K562 (cell line): ENCODE data around the gene RASIP1. TPM values are rescaled to one million over a fixed set of nuclear protein-coding genes. Genes with fewer than 3 reads are reported as not detected.

ENCODE experiments used
- ADNP ChIP-seq: fragments of 200-800 bp; sonication (Bioruptor generic); IDR thresholded peaks from 2 replicates; pipeline ENCODE4 v1.6.1; 2016; ENCODE audit warnings: missing genetic modification characterization, missing compliant biosample characterization
- BRF1 ChIP-seq: IDR thresholded peaks from 3 replicates; pipeline ENCODE4 v1.6.1; 2011; ENCODE audit warnings: borderline replicate concordance, mild to moderate bottlenecking; ENCODE audit not compliant: insufficient read length; ENCODE audit errors: extremely low read depth
- CCNT2 ChIP-seq: IDR thresholded peaks from 2 replicates; pipeline ENCODE4 v1.6.1; 2011; ENCODE audit warnings: borderline replicate concordance, low read depth, mild to moderate bottlenecking, moderate library complexity, mixed read lengths, low read length; ENCODE audit not compliant: insufficient read length; ENCODE audit errors: extremely low read depth
- CEBPB ChIP-seq: fragments of 450-650 bp; IDR thresholded peaks from 2 replicates; pipeline ENCODE4 v1.6.1; 2016; ENCODE audit warnings: missing genetic modification characterization, missing compliant biosample characterization
- CHD1 ChIP-seq: fragments of 200-600 bp; sonication (generic); IDR thresholded peaks from one replicate; pipeline ENCODE4 v1.6.1; 2012; ENCODE audit warnings: mild to moderate bottlenecking, moderate library complexity, low read length, inconsistent platforms
- E4F1 ChIP-seq: fragments of 250-450 bp; sonication (Bioruptor Pico); IDR thresholded peaks from 2 replicates; pipeline ENCODE4 v1.5.0; 2021; ENCODE audit warnings: mild to moderate bottlenecking, borderline replicate concordance
- HOXB6 ChIP-seq: fragments of 250-450 bp; sonication (Bioruptor Pico); IDR thresholded peaks from 2 replicates; pipeline ENCODE4 v1.5.1; 2022; ENCODE audit warnings: mild to moderate bottlenecking, borderline replicate concordance
- KAT2B ChIP-seq: IDR thresholded peaks from one replicate; pipeline ENCODE4 v1.6.1; 2012; ENCODE audit warnings: low read depth, mild to moderate bottlenecking, control low read depth, inconsistent platforms, low read length, moderate library complexity
- KLF13 ChIP-seq: fragments of 450-650 bp; IDR thresholded peaks from 2 replicates; pipeline ENCODE4 v1.6.1; 2016; ENCODE audit warnings: missing genetic modification characterization, low read depth, mild to moderate bottlenecking, missing compliant biosample characterization, moderate library complexity, borderline replicate concordance
- MAX ChIP-seq: sonication (generic); formaldehyde crosslinking; IDR thresholded peaks from 2 replicates; pipeline ENCODE4 v1.9.0; 2022; ENCODE audit warnings: mild to moderate bottlenecking, missing genetic modification reagents
- MTA3 ChIP-seq: fragments of 450-650 bp; formaldehyde crosslinking; IDR thresholded peaks from 2 replicates; pipeline ENCODE4 v1.6.1; 2017; ENCODE audit warnings: mild to moderate bottlenecking, borderline replicate concordance
- MTF1 ChIP-seq: fragments of 250-450 bp; sonication (Bioruptor Pico); IDR thresholded peaks from 2 replicates; pipeline ENCODE4 v1.9.0; 2021; ENCODE audit warnings: moderate library complexity, mild to moderate bottlenecking, inconsistent platforms, borderline replicate concordance
- NFXL1 ChIP-seq: fragments of 450-650 bp; formaldehyde crosslinking; IDR thresholded peaks from 2 replicates; pipeline ENCODE4 v1.4.0; 2021; ENCODE audit warnings: mild to moderate bottlenecking
- NR2C1 ChIP-seq, 2 experiments: fragments of 450-650 bp; IDR thresholded peaks; 2 replicates each; pipeline ENCODE4 v1.6.1; 2017; ENCODE audit warnings: mild to moderate bottlenecking in 2 of 2, antibody characterized with exemption in 1 of 2, inconsistent platforms in 1 of 2, missing compliant biosample characterization in 1 of 2, missing genetic modification characterization in 1 of 2
- OTX1 ChIP-seq: fragments of 450-650 bp; formaldehyde crosslinking; IDR thresholded peaks from 2 replicates; pipeline ENCODE4 v1.4.0; 2022; ENCODE audit warnings: mild to moderate bottlenecking
- RBM34 ChIP-seq: fragments of 200-400 bp; formaldehyde crosslinking; IDR thresholded peaks from 2 replicates; pipeline ENCODE4 v1.6.1; 2018; ENCODE audit warnings: low read length, borderline replicate concordance; ENCODE audit not compliant: insufficient read depth
- SIN3B ChIP-seq: fragments of 450-650 bp; IDR thresholded peaks from 2 replicates; pipeline ENCODE4 v1.6.1; 2017; ENCODE audit warnings: low read depth, mild to moderate bottlenecking, moderate library complexity
- SRSF1 ChIP-seq: fragments of 200-400 bp; formaldehyde crosslinking; IDR thresholded peaks from 2 replicates; pipeline ENCODE4 v1.6.1; 2017; ENCODE audit warnings: mild to moderate bottlenecking, low read depth, low read length, moderate library complexity
- U2AF1 ChIP-seq: fragments of 200-400 bp; formaldehyde crosslinking; optimal IDR thresholded peaks from 2 replicates; pipeline ENCODE3; 2017; ENCODE audit warnings: mild to moderate bottlenecking, low read depth, low read length, moderate library complexity
- XRCC4 ChIP-seq: IDR thresholded peaks from one replicate; pipeline ENCODE4 v1.6.1; 2011; ENCODE audit not compliant: insufficient read depth, insufficient read length; ENCODE audit errors: extremely low read depth
- ZNF146 ChIP-seq: IDR thresholded peaks from one replicate; pipeline ENCODE4 v1.6.1; 2018; ENCODE audit warnings: missing compliant biosample characterization; ENCODE audit not compliant: unreplicated experiment
- ZNF324 ChIP-seq: fragments of 250-450 bp; sonication (Bioruptor Pico); IDR thresholded peaks from 2 replicates; pipeline ENCODE4 v1.4.0; 2020; ENCODE audit warnings: mild to moderate bottlenecking
- ZNF551 ChIP-seq: fragments of 250-450 bp; sonication (Bioruptor Pico); IDR thresholded peaks from 2 replicates; pipeline ENCODE4 v1.5.0; 2021; ENCODE audit warnings: mild to moderate bottlenecking, moderate library complexity
- ZNF785 ChIP-seq: fragments of 250-450 bp; sonication (Bioruptor Pico); IDR thresholded peaks from 2 replicates; pipeline ENCODE4 v1.4.0; 2020; ENCODE audit warnings: mild to moderate bottlenecking
- polyA plus RNA-seq, 8 experiments: library from polyadenylated mRNA; depleted of rRNA in 4 of 8; stranded (reverse) in 5 of 8; unstranded in 3 of 8; fragments of >200 nt; fragmentation: Nextera tagmentation in 2 of 8; fragmentation: Illumina TruSeq in 1 of 8; extraction: Ambion mirVana in 2 of 8; extraction: Trizol in 1 of 8; gene quantifications; 2 replicates each; pipeline versions ENCODE4 v1.2.1 to v1.2.3, GENCODE V29; 2011 to 2014; ENCODE audit warnings: inconsistent platforms in 1 of 8, missing spikeins in 1 of 8
- total RNA-seq, 7 experiments: library from RNA; depleted of rRNA in 6 of 7; stranded (reverse); fragments of >200 nt in 6 of 7; fragmentation: Illumina TruSeq in 2 of 7; extraction: Trizol in 2 of 7; gene quantifications; 2 replicates each; pipeline versions ENCODE4 v1.2.1 to v1.2.3, GENCODE V29; 2011 to 2021; ENCODE audit warnings: low replicate concordance in 1 of 7

The RASIP1 gene
- total and polyA plus RNA-seq, 9 of the 15 experiments (the other 6 are each of a cell fraction or from before 2014, with no cell fraction given) = 0.20 to 4.7 (median 1.5) TPM

GRCh38 chr19:48724796-48725753 lies 15.3 kb downstream of the RASIP1 start (continued):
- TF ChIP-seq XRCC4 (no peak), HOXB6 (CRISPR knock-in tag) (no peak), BRF1 (no peak), E4F1 (CRISPR knock-in tag) (no peak), U2AF1 (no peak), SRSF1 (no peak), ZNF551 (CRISPR knock-in tag) (no peak), MAX (CRISPR knock-in tag) (no peak), ZNF324 (CRISPR knock-in tag) (no peak), ZNF785 (CRISPR knock-in tag) (no peak), MTF1 (CRISPR knock-in tag) (no peak), KLF13 (no peak), MTA3 (0 out of 2 replicates have a peak, but pooled peaks have one; percentile 41), OTX1 (CRISPR knock-in tag) (no peak), NR2C1 (IDR thresholded peaks at IDR 0.05) (no peak; the same call in 1 of the 2 replicates), NR2C1 (tag; IDR thresholded peaks at IDR 0.05) (peak; percentile 55), KAT2B (no peak), ZNF146 (CRISPR knock-in tag) (no peak), ADNP (tag) (no peak), CHD1 (no peak), NFXL1 (no peak), SIN3B (no peak; the same call in 1 of the 2 replicates), RBM34 (no peak), CEBPB (tag) (no peak), CCNT2 (no peak)
